Measurements from ENCODE around the gene PDCD11. TPM values are rescaled to one million over a fixed set of nuclear protein-coding genes. Genes with fewer than 3 reads are reported as not detected.

PDCD11 gene
- total RNA-seq, 1 donor from 2014 or later, result 105 TPM

DNA sequence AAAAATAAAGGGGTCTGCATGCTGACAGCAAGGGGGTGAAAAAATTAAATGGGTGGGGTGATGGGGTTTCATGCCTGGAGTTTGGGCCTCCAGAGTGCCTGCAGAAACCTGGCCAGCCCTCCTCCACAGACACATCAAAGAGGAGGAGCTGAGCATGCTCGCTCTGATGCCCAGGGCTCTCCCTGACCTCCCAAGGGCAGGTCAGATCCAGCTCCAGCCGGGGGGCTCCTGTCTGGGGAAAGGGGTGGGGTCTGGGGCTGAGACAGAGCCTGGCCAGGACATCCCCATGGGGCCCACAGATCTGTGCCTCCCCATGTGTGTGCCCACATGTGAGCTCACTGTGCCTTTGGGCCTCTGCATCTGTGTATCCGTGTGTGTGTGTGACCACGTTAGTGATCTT, 63.2 kb downstream of the PDCD11 start:
- no peaks in the 10 kb centered on the region for H3K36me3 Mint-ChIP-seq (ENCODE audit: low read depth)
- intact Hi-C loops (cut with micrococcal nuclease), result no loop called here
- DNase-seq, result no peak
- no peaks in the 10 kb centered on the region for H3K9me3 Mint-ChIP-seq
- H3K4me3 Mint-ChIP-seq, result no peak overlapping the region
- H3K27me3 Mint-ChIP-seq, result peaks cover 8% of the 10 kb centered on the region
- H3K4me1 Mint-ChIP-seq, result peaks cover 18% of the 10 kb centered on the region
- H3K27ac Mint-ChIP-seq, result no peak overlapping the region

DNA sequence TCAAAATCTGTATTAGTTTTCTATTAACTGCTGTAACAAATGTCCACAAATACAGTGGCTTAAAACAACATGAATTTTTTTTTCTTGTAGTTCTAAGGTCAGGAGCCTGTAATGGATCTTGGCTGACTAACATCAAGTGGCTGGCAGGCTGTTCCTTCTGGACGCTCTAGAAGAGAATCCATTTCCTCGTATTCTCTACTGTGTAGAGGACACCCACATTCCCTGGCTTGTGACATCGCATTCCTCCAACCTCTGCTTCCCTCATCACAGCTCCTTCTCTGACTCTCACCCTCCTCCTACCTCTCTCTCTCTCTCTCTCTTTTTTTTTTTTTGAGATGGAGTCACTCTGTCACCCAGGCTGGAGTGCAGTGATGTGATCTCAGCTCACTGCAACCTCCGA, 67.1 kb downstream of the PDCD11 start:
- H3K36me3 Mint-ChIP-seq (ENCODE audit: low read depth), result no peaks in the 10 kb centered on the region
- no peak for DNase-seq
- H3K27ac Mint-ChIP-seq, result no peak overlapping the region
- H3K4me1 Mint-ChIP-seq, result peaks cover 26% of the 10 kb centered on the region
- H3K27me3 Mint-ChIP-seq, result peaks cover 10% of the 10 kb centered on the region
- H3K9me3 Mint-ChIP-seq, result no peaks in the 10 kb centered on the region
- H3K4me3 Mint-ChIP-seq, result no peak overlapping the region
- intact Hi-C loops (cut with micrococcal nuclease), result no loop called here

DNA sequence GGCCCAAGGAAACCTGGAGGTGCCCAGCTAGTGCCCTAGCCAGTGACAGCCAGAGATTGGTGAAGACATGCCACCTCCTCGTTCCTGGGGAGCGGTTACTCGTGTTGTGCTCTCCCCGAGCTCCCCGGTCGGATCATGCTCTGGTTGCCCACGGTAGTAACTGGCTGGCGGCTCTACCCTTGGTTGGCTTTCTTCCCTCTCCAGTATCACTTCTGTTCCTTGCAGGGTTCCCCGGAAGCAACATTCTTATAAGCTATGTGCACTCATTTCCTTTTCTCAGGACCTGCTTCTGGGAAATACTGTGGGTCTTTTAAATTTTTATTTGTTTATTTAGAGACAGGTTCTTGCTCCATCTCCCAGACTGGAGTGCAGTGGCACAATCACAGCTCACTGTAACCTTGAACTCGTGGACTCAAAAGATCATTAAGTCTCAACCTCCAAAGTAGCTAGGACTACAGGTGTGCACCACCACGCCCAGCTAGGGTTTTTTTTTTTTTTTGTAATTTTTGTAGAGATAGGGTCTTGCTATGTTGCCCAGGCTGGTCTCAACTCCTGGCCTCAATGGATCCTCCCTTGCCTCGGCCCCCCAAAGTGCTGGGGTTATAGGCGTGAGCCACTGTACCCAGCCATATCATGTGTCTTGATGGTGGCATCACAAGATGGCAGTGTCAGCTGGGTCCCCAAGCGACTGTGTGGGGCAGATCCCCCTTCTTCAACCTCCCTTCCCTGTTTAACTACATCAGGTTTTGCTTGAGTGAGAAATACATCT, 69.2 kb downstream of the PDCD11 start:
- DNase-seq, result no peak
- intact Hi-C loops (cut with micrococcal nuclease), result no loop called here
- Mint-ChIP-seq H3K4me3 (no peak overlapping the region), H3K36me3 (ENCODE audit: low read depth) (no peaks in the 10 kb centered on the region), H3K27me3 (peaks cover 10% of the 10 kb centered on the region), H3K27ac (no peak overlapping the region), H3K4me1 (peaks cover 30% of the 10 kb centered on the region), H3K9me3 (no peaks in the 10 kb centered on the region)

DNA sequence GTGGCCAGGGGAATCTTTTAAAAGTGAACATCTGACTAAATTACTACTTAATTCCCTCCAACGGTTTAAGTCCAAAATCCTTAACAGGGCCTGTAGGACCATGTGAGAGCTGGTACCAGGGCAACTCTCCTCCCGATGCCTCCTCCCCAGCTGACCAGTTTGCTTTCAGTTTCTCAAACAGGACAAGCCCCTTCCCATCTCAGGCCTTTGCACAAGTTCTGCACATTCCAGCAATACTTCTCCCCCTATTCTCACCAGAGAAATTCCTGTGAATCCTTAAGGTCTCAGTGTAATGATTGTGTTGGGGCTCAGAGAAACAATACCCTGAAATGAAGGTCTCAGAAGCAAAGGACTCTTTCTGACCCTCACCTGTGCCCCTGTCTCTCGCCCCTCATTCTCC, 70.3 kb downstream of the PDCD11 start:
- Mint-ChIP-seq H3K9me3 (no peaks in the 10 kb centered on the region), H3K4me3 (no peak overlapping the region), H3K27ac (no peak overlapping the region), H3K27me3 (peaks cover 10% of the 10 kb centered on the region), H3K36me3 (ENCODE audit: low read depth) (no peaks in the 10 kb centered on the region), H3K4me1 (peaks cover 38% of the 10 kb centered on the region)
- DNase-seq, result no peak
- intact Hi-C loops (cut with micrococcal nuclease), result no loop called here

DNA sequence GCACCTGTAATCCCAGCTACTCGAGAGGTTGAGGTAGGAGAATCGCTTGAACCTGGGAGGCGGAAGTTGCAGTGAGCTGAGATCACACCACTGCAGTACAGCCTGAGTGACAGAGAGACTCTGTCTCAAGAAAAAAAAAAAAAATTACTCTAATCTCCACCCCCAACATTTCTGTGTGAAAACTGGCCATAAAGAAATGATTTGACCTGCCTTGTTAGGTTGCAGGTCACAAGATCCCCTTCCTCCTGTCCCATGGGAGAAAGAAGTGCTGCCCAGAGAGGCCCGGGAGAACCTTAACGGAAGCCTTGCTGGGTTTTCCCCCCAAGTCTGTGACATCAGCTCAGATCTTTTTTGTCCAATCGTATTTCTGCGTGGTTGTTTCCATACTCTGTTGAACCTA, 71.0 kb downstream of the PDCD11 start:
- Mint-ChIP-seq H3K4me1 (peaks cover 45% of the 10 kb centered on the region), H3K27me3 (peaks cover 10% of the 10 kb centered on the region), H3K27ac (no peak overlapping the region), H3K9me3 (no peaks in the 10 kb centered on the region), H3K36me3 (ENCODE audit: low read depth) (no peaks in the 10 kb centered on the region), H3K4me3 (no peak overlapping the region)
- intact Hi-C loops (cut with micrococcal nuclease), result no loop called here
- no peak for DNase-seq

DNA sequence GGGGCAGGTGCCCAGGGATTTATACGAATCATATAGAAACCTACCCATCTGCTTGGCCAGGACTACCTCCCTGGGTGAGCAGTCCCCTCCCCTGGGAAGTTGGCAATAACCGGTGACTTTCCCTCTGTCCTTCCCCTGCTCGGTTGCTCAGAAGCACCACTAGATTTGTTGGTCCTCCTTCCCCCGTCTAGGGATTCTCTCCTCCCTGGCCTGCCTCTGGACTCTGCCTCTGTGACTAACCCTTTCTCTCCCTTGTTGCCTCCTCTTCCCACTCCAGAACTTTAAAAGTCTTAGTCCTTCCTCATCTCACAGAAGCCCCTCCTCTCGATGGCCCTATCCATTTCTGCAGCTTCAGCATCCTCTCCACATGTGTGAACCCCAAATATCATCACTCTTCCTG, 72.8 kb downstream of the PDCD11 start:
- intact Hi-C loops (cut with micrococcal nuclease), result no loop called here
- Mint-ChIP-seq H3K9me3 (no peaks in the 10 kb centered on the region), H3K4me3 (no peak overlapping the region), H3K27me3 (peaks cover 2% of the 10 kb centered on the region), H3K4me1 (peaks cover 51% of the 10 kb centered on the region), H3K27ac (no peak overlapping the region), H3K36me3 (ENCODE audit: low read depth) (no peaks in the 10 kb centered on the region)
- DNase-seq, result no peak

DNA sequence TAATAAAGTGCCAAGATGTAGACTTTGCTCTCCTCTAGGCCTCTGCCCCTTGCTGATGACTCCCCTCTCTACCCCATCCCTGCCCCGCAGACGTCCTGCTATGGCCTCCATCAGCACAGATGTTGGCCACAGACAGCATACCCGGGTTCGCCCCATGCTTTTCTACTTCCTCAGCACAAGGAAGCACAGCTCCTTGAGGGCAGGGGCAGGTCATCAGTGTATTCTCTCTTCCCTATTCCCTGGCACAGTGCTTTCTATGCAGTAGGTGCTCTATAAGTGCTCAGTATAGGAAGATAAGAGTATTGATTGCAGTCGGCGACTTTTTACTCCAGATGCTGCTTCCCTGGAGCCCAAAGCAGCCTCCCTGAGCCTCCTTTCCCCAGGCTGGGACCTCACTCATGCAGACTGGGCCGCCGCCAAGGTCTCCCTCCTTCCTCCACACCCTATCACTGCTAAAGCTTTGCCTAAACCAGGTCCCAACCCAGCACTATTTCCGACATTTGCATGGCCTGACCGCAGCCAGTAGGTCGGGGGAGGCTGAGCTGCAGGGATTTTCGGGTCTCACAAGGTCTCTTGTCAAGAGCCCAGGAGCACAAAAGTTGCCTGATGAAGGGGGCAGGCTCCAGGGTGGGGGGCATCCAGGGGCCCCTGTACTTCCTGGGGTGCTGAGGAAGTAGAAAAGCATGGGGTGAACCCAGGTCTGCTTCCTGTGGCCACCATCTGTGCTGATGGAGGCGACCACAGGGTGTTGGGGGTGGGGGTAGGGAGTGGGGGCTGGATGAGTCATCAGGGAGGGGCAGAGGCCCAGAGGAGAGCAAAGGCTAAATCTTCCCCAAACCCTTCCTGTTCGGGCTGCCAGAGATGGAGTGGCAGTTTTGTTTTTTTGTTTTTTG, 74.6 kb downstream of the PDCD11 start:
- Mint-ChIP-seq H3K36me3 (ENCODE audit: low read depth) (no peaks in the 10 kb centered on the region), H3K4me3 (peak overlapping the region; percentile 59), H3K27ac (peak overlapping the region; percentile 89), H3K4me1 (peaks cover 51% of the 10 kb centered on the region), H3K9me3 (no peaks in the 10 kb centered on the region), H3K27me3 (peaks cover 2% of the 10 kb centered on the region)
- intact Hi-C loops (cut with micrococcal nuclease), result loop anchor here (1.0 to 5.0 kb wide), 2 partner anchors 19 to 39 kb away; partner anchors contain the start of gene CALHM2
- peak; percentile 91 for DNase-seq

DNA sequence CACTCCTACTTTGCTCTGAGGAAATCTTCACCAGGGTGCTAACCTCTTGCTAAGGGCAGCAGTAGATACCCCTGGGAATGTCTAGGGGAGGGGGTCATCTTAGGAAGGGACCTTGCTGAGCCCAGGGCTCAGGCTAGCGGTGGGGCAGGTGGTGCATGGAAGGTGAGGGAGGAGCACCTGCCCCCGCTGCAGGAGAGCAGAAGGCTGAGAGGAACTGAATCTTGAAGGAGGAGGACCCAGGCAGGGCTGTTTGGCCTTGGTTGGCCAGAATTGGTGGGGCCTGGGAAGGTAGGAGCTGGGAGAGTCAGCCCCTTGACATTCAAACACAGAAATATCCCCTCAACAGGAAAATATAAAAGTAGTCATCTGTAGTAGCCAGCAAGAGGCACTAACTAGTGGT, 75.6 kb downstream of the PDCD11 start:
- no peak for DNase-seq
- H3K4me3 Mint-ChIP-seq, result peak overlapping the region; percentile 59
- H3K4me1 Mint-ChIP-seq, result peaks cover 47% of the 10 kb centered on the region
- intact Hi-C loops (cut with micrococcal nuclease), result loop anchor here (5.0 kb wide), 1 partner anchor 40 kb away; no protein-coding TSS in a partner anchor
- no peaks in the 10 kb centered on the region for H3K9me3 Mint-ChIP-seq
- H3K36me3 Mint-ChIP-seq (ENCODE audit: low read depth), result no peaks in the 10 kb centered on the region
- no peaks in the 10 kb centered on the region for H3K27me3 Mint-ChIP-seq
- peak overlapping the region; percentile 89 for H3K27ac Mint-ChIP-seq

DNA sequence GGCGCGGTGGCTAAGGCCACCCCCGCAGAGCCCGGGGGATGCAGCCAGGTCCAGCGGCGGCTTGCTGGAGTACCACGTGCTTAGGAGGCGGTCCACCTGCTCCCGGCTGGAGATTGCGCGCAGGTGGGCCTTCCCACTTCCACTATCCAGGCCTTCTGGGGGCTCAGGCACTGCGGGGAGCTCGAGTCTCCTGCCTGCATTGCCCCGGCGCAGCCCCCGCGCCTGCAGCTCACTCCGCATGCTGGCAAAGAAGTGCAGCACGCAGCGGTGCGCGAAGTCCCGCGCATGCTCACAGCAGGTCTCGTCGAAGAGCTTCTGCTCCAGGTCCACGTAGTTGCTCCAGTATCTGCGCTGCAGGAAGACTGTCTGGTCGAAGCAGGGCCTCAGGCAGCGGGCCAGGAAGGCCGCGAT, 76.8 kb downstream of the PDCD11 start:
- H3K36me3 Mint-ChIP-seq (ENCODE audit: low read depth), result no peaks in the 10 kb centered on the region
- H3K9me3 Mint-ChIP-seq, result no peaks in the 10 kb centered on the region
- no peaks in the 10 kb centered on the region for H3K27me3 Mint-ChIP-seq
- H3K4me1 Mint-ChIP-seq, result peaks cover 42% of the 10 kb centered on the region
- H3K27ac Mint-ChIP-seq, result peak overlapping the region; percentile 21
- intact Hi-C loops (cut with micrococcal nuclease), result loop anchor here (5.0 kb wide), 1 partner anchor 41 kb away; no protein-coding TSS in a partner anchor
- H3K4me3 Mint-ChIP-seq, result no peak overlapping the region
- no peak for DNase-seq

DNA sequence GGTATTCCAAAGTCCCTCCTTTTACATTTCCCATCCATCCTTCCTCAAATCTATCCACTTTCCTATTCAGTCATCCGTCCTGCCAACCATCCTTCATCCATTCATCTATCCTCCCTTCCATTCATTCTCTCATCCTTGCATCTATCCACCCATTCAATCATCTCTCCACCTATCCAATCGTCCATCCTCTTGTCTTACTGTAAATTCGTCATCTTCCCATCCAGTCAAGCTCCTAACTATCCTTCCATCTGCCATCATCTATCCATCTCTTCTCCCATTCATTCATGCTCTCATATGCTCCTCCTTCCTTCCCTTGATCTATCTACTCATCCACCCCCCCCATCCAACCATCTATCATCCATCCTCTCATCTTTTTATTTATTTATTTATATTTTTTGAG, 77.7 kb downstream of the PDCD11 start:
- H3K9me3 Mint-ChIP-seq, result no peaks in the 10 kb centered on the region
- intact Hi-C loops (cut with micrococcal nuclease), result loop anchor here (5.0 kb wide), 1 partner anchor 42 kb away; no protein-coding TSS in a partner anchor

DNA sequence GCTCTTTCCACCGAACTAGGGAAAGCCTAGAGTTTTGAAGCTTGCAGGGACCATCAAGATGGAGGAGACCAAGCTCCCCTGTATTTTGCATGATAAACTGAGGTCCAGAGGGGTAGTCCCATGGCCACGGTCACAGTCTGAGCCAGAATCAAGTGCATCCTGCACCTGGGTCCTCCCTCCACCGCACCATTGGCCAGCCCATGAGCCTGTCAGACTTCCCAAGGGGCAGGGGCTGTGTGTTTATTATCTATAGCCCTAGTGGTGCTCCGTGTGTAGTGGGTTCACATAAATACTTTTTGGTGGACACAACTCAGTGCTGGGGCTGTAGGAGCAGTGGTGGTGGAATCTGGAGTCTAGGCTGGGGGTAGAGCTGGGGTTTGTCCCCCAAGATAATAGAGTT, 79.0 kb downstream of the PDCD11 start:
- H3K4me3 Mint-ChIP-seq, result no peak overlapping the region
- H3K4me1 Mint-ChIP-seq, result peaks cover 30% of the 10 kb centered on the region
- H3K27ac Mint-ChIP-seq, result no peak overlapping the region
- intact Hi-C loops (cut with micrococcal nuclease), result no loop called here
- no peak for DNase-seq
- H3K9me3 Mint-ChIP-seq, result no peaks in the 10 kb centered on the region
- H3K27me3 Mint-ChIP-seq, result no peaks in the 10 kb centered on the region
- no peaks in the 10 kb centered on the region for H3K36me3 Mint-ChIP-seq (ENCODE audit: low read depth)

More for the DNA sequence above, 77.7 kb downstream of the PDCD11 start:
- DNase-seq, result no peak
- H3K4me1 Mint-ChIP-seq, result peaks cover 42% of the 10 kb centered on the region
- no peak overlapping the region for H3K4me3 Mint-ChIP-seq
- H3K36me3 Mint-ChIP-seq (ENCODE audit: low read depth), result no peaks in the 10 kb centered on the region
- H3K27ac Mint-ChIP-seq, result no peak overlapping the region
- H3K27me3 Mint-ChIP-seq, result no peaks in the 10 kb centered on the region

DNA sequence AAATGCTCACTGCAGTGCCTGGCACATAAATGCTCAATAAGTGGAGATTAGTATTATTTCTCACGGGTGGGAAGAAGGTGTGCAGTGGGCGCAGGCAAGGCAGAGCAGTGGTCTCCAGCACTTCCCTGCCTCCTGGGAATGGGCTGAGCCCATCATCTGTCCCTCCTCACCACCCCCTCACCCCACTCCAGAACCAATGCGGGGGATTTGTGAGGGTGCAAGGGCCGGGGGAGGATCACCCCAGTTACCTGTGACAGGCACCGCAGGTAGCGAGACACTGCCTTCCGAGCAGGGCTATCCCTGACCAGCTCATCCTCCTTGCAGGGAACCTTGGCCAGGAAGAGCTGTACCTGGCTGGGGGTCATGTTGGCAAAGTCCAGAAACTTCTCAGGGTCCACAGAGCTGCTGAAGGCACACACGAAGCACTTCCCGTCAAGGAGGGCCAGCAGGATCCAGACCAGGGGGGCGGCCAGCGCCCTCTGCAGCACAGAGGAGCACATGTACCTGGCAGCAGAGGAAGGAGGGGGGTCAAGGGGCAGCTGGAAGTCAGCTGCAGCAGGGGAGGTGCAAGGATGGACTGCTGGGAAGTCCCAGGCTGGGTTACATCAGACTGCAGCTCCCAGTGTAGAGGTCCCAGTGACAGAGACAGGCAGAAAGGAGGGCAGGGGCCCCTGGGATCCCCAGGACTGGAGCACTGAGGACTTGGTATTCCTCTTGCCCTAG, 79.8 kb downstream of the PDCD11 start:
- Mint-ChIP-seq H3K27ac (no peak overlapping the region), H3K36me3 (ENCODE audit: low read depth) (no peaks in the 10 kb centered on the region), H3K27me3 (no peaks in the 10 kb centered on the region), H3K4me1 (peaks cover 25% of the 10 kb centered on the region), H3K9me3 (no peaks in the 10 kb centered on the region), H3K4me3 (no peak overlapping the region)
- intact Hi-C loops (cut with micrococcal nuclease), result no loop called here
- DNase-seq, result peak; percentile 71

DNA sequence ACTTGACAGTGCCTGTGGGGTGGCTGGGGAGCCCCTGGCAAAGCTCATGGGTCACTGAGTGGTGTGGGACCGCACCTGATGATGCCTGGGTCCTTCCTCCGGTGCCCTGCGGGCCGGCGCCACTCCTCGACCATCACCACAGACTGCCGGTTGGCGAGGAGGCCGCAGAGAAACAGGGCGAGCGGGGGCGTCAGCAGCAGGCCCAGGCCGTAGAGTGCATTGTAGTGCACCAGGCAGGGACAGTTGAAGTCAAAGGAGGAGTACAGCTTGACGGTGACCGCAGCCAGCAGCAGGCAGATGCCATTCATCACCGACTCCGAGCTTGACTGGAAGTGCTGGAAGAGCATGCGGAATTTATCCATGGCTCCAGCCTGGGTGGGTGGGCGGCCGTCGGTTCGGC, 82.2 kb downstream of the PDCD11 start:
- Mint-ChIP-seq H3K27me3 (no peaks in the 10 kb centered on the region), H3K36me3 (ENCODE audit: low read depth) (no peaks in the 10 kb centered on the region), H3K9me3 (no peaks in the 10 kb centered on the region), H3K27ac (no peak overlapping the region), H3K4me3 (no peak overlapping the region), H3K4me1 (peaks cover 17% of the 10 kb centered on the region)
- no peak for DNase-seq
- intact Hi-C loops (cut with micrococcal nuclease), result no loop called here
